GM08714 (cell line): ENCODE measurements around the gene NTRK1.

Experiments used
- H3K4me3 ChIP-seq: fragments of 200-500 bp; sonication (Bioruptor generic); 2 replicates; pipeline ENCODE4 v1.5.1; 2014; ENCODE audit warnings: mild to moderate bottlenecking, low read length, inconsistent platforms
- ZNF274 ChIP-seq: IDR thresholded peaks from 2 replicates; pipeline ENCODE4 v1.6.1; 2012; ENCODE audit warnings: mild to moderate bottlenecking, low read depth, low read length

Gene NTRK1

GRCh38 chr1:156858959-156859522 is 1.6 kb upstream of the NTRK1 start, which contains the start of gene INSRR:
TSS of gene INSRR (minus strand) at chr1:156859117. CDS start at chr1:156858621, 496 bp downstream.
- H3K4me3 ChIP-seq, result peak within 1 kb of the TSS; percentile 11; the same call in 1 of the 2 replicates
- TF ChIP-seq ZNF274, result no peak

GRCh38 chr1:156859523-156860112 is 1.0 kb upstream of the NTRK1 start:
- H3K4me3 ChIP-seq, result peak overlapping the region; percentile 11; the same call in 1 of the 2 replicates
- TF ChIP-seq ZNF274, result no peak

GRCh38 chr1:156860113-156860627 is 495 bp upstream of the NTRK1 start:
- TF ChIP-seq ZNF274, result no peak
- peak overlapping the region; percentile 11; the same call in 1 of the 2 replicates for H3K4me3 ChIP-seq

GRCh38 chr1:156862584-156862983 is 1.9 kb downstream of the NTRK1 start:
- TF ChIP-seq ZNF274, result no peak
- no peak overlapping the region for H3K4me3 ChIP-seq

- no peak for TF ChIP-seq ZNF274
- no peak overlapping the region for H3K4me3 ChIP-seq
Observed at GRCh38 chr1:156862997-156863599, 2.4 kb downstream of the NTRK1 start.

- TF ChIP-seq ZNF274, result no peak
- H3K4me3 ChIP-seq, result no peak overlapping the region
Observed at GRCh38 chr1:156863631-156864030, 3.0 kb downstream of the NTRK1 start.

GRCh38 chr1:156864796-156865195 is 4.1 kb downstream of the NTRK1 start:
- TF ChIP-seq ZNF274, result no peak
- no peak overlapping the region for H3K4me3 ChIP-seq

GRCh38 chr1:156865258-156865657 is 4.6 kb downstream of the NTRK1 start:
- TF ChIP-seq ZNF274, result no peak
- no peak overlapping the region for H3K4me3 ChIP-seq

- TF ChIP-seq ZNF274, result no peak
- no peak overlapping the region for H3K4me3 ChIP-seq
Observed at GRCh38 chr1:156865865-156866248, 5.2 kb downstream of the NTRK1 start.

- H3K4me3 ChIP-seq, result no peak overlapping the region
- TF ChIP-seq ZNF274, result no peak
Observed at GRCh38 chr1:156866249-156866909, 5.7 kb downstream of the NTRK1 start.

GRCh38 chr1:156868341-156868740 is 7.7 kb downstream of the NTRK1 start:
- no peak for TF ChIP-seq ZNF274
- H3K4me3 ChIP-seq, result no peak overlapping the region

GRCh38 chr1:156869455-156869854 is 8.8 kb downstream of the NTRK1 start:
- no peak overlapping the region for H3K4me3 ChIP-seq
- TF ChIP-seq ZNF274, result no peak

GRCh38 chr1:156873659-156874058 is 13.0 kb downstream of the NTRK1 start:
- H3K4me3 ChIP-seq, result no peak overlapping the region
- TF ChIP-seq ZNF274, result no peak

- TF ChIP-seq ZNF274, result no peak
- no peak overlapping the region for H3K4me3 ChIP-seq
Observed at GRCh38 chr1:156874142-156874541, 13.5 kb downstream of the NTRK1 start.
